OCI-LY7 (cell line): ENCODE measurements around the gene SLCO1B3. TPM values are rescaled to one million over a fixed set of nuclear protein-coding genes. Genes with fewer than 3 reads are reported as not detected.

Experiments
- small RNA-seq: library from RNA; depleted of rRNA; stranded (forward); fragments of <200 nt; gene quantifications from one replicate; pipeline ENCODE3, GENCODE V24; 2014
- total RNA-seq, 2 experiments: library from RNA; depleted of rRNA in 1 of 2; stranded (reverse); fragments of >200 nt in 1 of 2; shearing (Covaris generic) in 1 of 2; gene quantifications; 2 replicates each; pipeline ENCODE4 v1.2.3, GENCODE V29; 2014 to 2022

SLCO1B3 gene
- total RNA-seq, 2 experiments from 2014 or later = not detected

Small RNAs within 50 kb of the gene (small RNA-seq; reads per million reads assigned to genes)
- gene AC011604.1 = not detected

Other genes starting within 250 kb of the SLCO1B3 start
- not detected in 2 replicates for gene SLCO1C1, start 115.4 kb upstream of the SLCO1B3 start, total RNA-seq (2014; rRNA removed; shearing (Covaris generic))
- not detected in 2 replicates for gene SLCO1C1, start 115.4 kb upstream of the SLCO1B3 start, total RNA-seq (2022)